GM21526 (cell line): Measurements from ENCODE around the gene ERCC5.

ENCODE experiments used
- ATAC-seq: cut with Tn5 transposase; IDR thresholded peaks from one replicate; pipeline ENCODE4 v1.9.1; 2021; ENCODE audit warnings: moderate library complexity; ENCODE audit not compliant: unreplicated experiment, low FRiP score

The ERCC5 gene

GRCh38 chr13:102914339-102914930 is 68.6 kb downstream of the ERCC5 start:
- ATAC-seq: no peak

GRCh38 chr13:102915393-102915930 is 69.6 kb downstream of the ERCC5 start:
- ATAC-seq: no peak

GRCh38 chr13:102917019-102917418 is 71.2 kb downstream of the ERCC5 start:
- no peak for ATAC-seq

- ATAC-seq: no peak
Measured at GRCh38 chr13:102922184-102922583, 76.4 kb downstream of the ERCC5 start.
